H9 (cell line): ENCODE data around the gene HEXIM1. TPM values are rescaled to one million over a fixed set of nuclear protein-coding genes. Genes with fewer than 3 reads are reported as not detected.

Source experiments
- DNase-seq: peaks from one replicate; pipeline ENCODE4 v3.0.0-alpha.2; 2017
- H2AFZ ChIP-seq: one replicate; pipeline ENCODE4 v1.6.1; 2013; ENCODE audit warnings: mild to moderate bottlenecking, low read length, control low read depth, moderate library complexity
- H2AK5ac ChIP-seq: 2 replicates; pipeline ENCODE4 v1.6.1; 2013; ENCODE audit warnings: low read length, control low read depth, mixed read lengths; ENCODE audit not compliant: insufficient read length
- H2BK120ac ChIP-seq: one replicate; pipeline ENCODE4 v1.6.1; 2013; ENCODE audit warnings: low read depth, mild to moderate bottlenecking, low read length, control low read depth, inconsistent platforms; ENCODE audit not compliant: poor library complexity, severe bottlenecking
- H2BK12ac ChIP-seq: 2 replicates; pipeline ENCODE4 v1.6.1; 2013; ENCODE audit warnings: low read length, control low read depth, mixed read lengths, low read depth; ENCODE audit not compliant: insufficient read length
- H2BK15ac ChIP-seq: 2 replicates; pipeline ENCODE4 v1.6.1; 2013; ENCODE audit warnings: low read depth, low read length, control low read depth
- H2BK20ac ChIP-seq: one replicate; pipeline ENCODE4 v1.6.1; 2013; ENCODE audit warnings: low read depth, mild to moderate bottlenecking, low read length, control low read depth, inconsistent platforms; ENCODE audit not compliant: poor library complexity, severe bottlenecking
- H2BK5ac ChIP-seq: 2 replicates; pipeline ENCODE4 v1.6.1; 2013; ENCODE audit warnings: low read length, control low read depth, mixed read lengths; ENCODE audit not compliant: insufficient read length
- H3K14ac ChIP-seq: 2 replicates; pipeline ENCODE4 v1.6.1; 2013; ENCODE audit warnings: low read length, control low read depth; ENCODE audit not compliant: insufficient read depth
- H3K18ac ChIP-seq: 2 replicates; pipeline ENCODE4 v1.6.1; 2013; ENCODE audit warnings: low read depth, mild to moderate bottlenecking, mixed read lengths, low read length, control low read depth; ENCODE audit not compliant: insufficient read length
- H3K23ac ChIP-seq: 2 replicates; pipeline ENCODE4 v1.6.1; 2013; ENCODE audit warnings: low read length, control low read depth, mixed read lengths, low read depth; ENCODE audit not compliant: insufficient read length
- H3K23me2 ChIP-seq: 2 replicates; pipeline ENCODE4 v1.6.1; 2013; ENCODE audit warnings: low read depth, mild to moderate bottlenecking, mixed read lengths, low read length, control low read depth; ENCODE audit not compliant: insufficient read length, poor library complexity, severe bottlenecking
- H3K27ac ChIP-seq: 2 replicates; pipeline ENCODE4 v1.5.1; 2013; ENCODE audit warnings: low read length, control low read depth, mixed read lengths, low read depth; ENCODE audit not compliant: insufficient read length
- H3K27me3 ChIP-seq: 2 replicates; pipeline ENCODE4 v1.6.1; 2013; ENCODE audit warnings: low read length, control low read depth, inconsistent platforms; ENCODE audit not compliant: insufficient read depth
- H3K4ac ChIP-seq: 2 replicates; pipeline ENCODE4 v1.6.1; 2013; ENCODE audit warnings: low read depth, mild to moderate bottlenecking, control low read depth, inconsistent platforms, low read length, moderate library complexity
- H3K4me1 ChIP-seq: 2 replicates; pipeline ENCODE4 v1.6.1; 2013; ENCODE audit warnings: low read length, control low read depth, inconsistent platforms; ENCODE audit not compliant: insufficient read depth
- H3K4me2 ChIP-seq: 2 replicates; pipeline ENCODE4 v1.6.1; 2013; ENCODE audit warnings: low read length, control low read depth, mixed read lengths; ENCODE audit not compliant: insufficient read length, insufficient read depth
- H3K56ac ChIP-seq: 2 replicates; pipeline ENCODE4 v1.6.1; 2013; ENCODE audit warnings: low read depth, mild to moderate bottlenecking, mixed read lengths, low read length, control low read depth; ENCODE audit not compliant: insufficient read length
- H3K79me1 ChIP-seq: 2 replicates; pipeline ENCODE4 v1.6.1; 2013; ENCODE audit warnings: low read depth, mild to moderate bottlenecking, moderate library complexity, low read length, control low read depth, inconsistent platforms; ENCODE audit not compliant: insufficient read depth, poor library complexity, severe bottlenecking
- H3K79me2 ChIP-seq: 2 replicates; pipeline ENCODE4 v1.6.1; 2013; ENCODE audit warnings: low read length, control low read depth, inconsistent platforms; ENCODE audit not compliant: insufficient read depth
- H3K9ac ChIP-seq: 2 replicates; pipeline ENCODE4 v1.6.1; 2013; ENCODE audit warnings: low read length, control low read depth, mixed read lengths; ENCODE audit not compliant: insufficient read length; ENCODE audit errors: extremely low read depth
- H3K9me3 ChIP-seq: one replicate; pipeline ENCODE4 v1.6.1; 2013; ENCODE audit warnings: low read depth, low read length, inconsistent platforms; ENCODE audit not compliant: control insufficient read depth
- H3T11ph ChIP-seq: one replicate; pipeline ENCODE4 v1.6.1; 2013; ENCODE audit warnings: mild to moderate bottlenecking, low read length, control low read depth, inconsistent platforms
- H4K20me1 ChIP-seq: one replicate; pipeline ENCODE4 v1.6.1; 2013; ENCODE audit not compliant: control insufficient read depth, insufficient read length, insufficient read depth
- H4K5ac ChIP-seq: 2 replicates; pipeline ENCODE4 v1.6.1; 2013; ENCODE audit warnings: low read depth, mild to moderate bottlenecking, mixed read lengths, low read length, control low read depth; ENCODE audit not compliant: insufficient read length
- H4K8ac ChIP-seq: replicated peaks from 2 replicates; pipeline ENCODE4 v1.6.1; 2013; ENCODE audit warnings: low read length, control low read depth, mixed read lengths, low read depth; ENCODE audit not compliant: insufficient read length
- H4K91ac ChIP-seq: 2 replicates; pipeline ENCODE4 v1.6.1; 2013; ENCODE audit warnings: low read depth, mild to moderate bottlenecking, moderate library complexity, mixed read lengths, low read length, control low read depth; ENCODE audit not compliant: insufficient read length
- H3K27ac Mint-ChIP-seq, 3 experiments: 2 replicates in 2 of 3; 3 replicates in 1 of 3; pipeline ENCODE4 v1.8.0; 2020 to 2021; ENCODE audit warnings: mixed read lengths in 3 of 3, mild to moderate bottlenecking in 1 of 3, moderate library complexity in 1 of 3
- H3K27me3 Mint-ChIP-seq: 2 replicates; pipeline ENCODE4 v1.8.0; 2021; ENCODE audit warnings: low read depth, mild to moderate bottlenecking, moderate library complexity, mixed read lengths
- H3K36me3 Mint-ChIP-seq, 3 experiments: 2 replicates in 2 of 3; 3 replicates in 1 of 3; pipeline ENCODE4 v1.8.0; 2020 to 2021; ENCODE audit warnings: low read depth in 3 of 3, mixed read lengths in 3 of 3; ENCODE audit not compliant: insufficient read depth in 1 of 3
- H3K4me1 Mint-ChIP-seq, 2 experiments: 2 replicates each; pipeline ENCODE4 v1.8.0; 2020; ENCODE audit warnings: mixed read lengths in 2 of 2
- H3K4me3 Mint-ChIP-seq, 2 experiments: 2 replicates in 1 of 2; 3 replicates in 1 of 2; pipeline ENCODE4 v1.8.0; 2020 to 2021; ENCODE audit warnings: mild to moderate bottlenecking in 2 of 2, mixed read lengths in 2 of 2, moderate library complexity in 1 of 2
- H3K9me3 Mint-ChIP-seq, 2 experiments: 2 replicates in 1 of 2; 3 replicates in 1 of 2; pipeline ENCODE4 v1.8.0; 2020; ENCODE audit warnings: mild to moderate bottlenecking in 2 of 2, mixed read lengths in 2 of 2, moderate library complexity in 1 of 2
- CTCF ChIP-seq: fragments of 200-600 bp; sonication (generic); conservative IDR thresholded peaks from 3 replicates; pipeline ENCODE4 v1.8.0; 2021; ENCODE audit warnings: antibody characterized with exemption, mild to moderate bottlenecking
- WGBS: extraction: QIAGEN DNeasy Blood & Tissue Kit; methylation state at CpG from one replicate; pipeline ENCODE4 v1.1.7; 2013; ENCODE audit warnings: missing lambda C conversion rate, low lambda C conversion rate, mixed read lengths; ENCODE audit not compliant: insufficient read length; ENCODE audit errors: extremely low coverage; 5-methylcytosine and 5-hydroxymethylcytosine counted together
- total RNA-seq: library from RNA; stranded (reverse); gene quantifications from 2 replicates; pipeline ENCODE4 v1.2.1, GENCODE V29; 2021

Gene HEXIM1
- total RNA-seq, 1 experiment from 2014 or later: 32.4 TPM

GRCh38 chr17:45128989-45129388 lies 19.3 kb upstream of the HEXIM1 start:
- peaks cover 0 to 3% of the 10 kb centered on the region in 2 experiments; a peak in 1 of 5 replicates for H3K9me3 Mint-ChIP-seq
- Histone ChIP-seq H3K23me2 (peaks cover 7% of the 10 kb centered on the region), H3K9me3 (no peaks in the 10 kb centered on the region), H3K23ac (no peak overlapping the region), H2AK5ac (no peak overlapping the region), H4K20me1 (no peaks in the 10 kb centered on the region), H3K27ac (no peak overlapping the region), H3K4me2 (no peak overlapping the region), H4K8ac (no peak overlapping the region), H2BK12ac (no peak overlapping the region), H3T11ph (no peak overlapping the region), H3K56ac (no peak overlapping the region), H3K18ac (no peak overlapping the region), H3K79me1 (no peaks in the 10 kb centered on the region), H2AFZ (no peak overlapping the region), H2BK5ac (no peak overlapping the region), H3K14ac (no peak overlapping the region), H3K79me2 (no peaks in the 10 kb centered on the region), H3K4ac (no peak overlapping the region), H2BK15ac (no peak overlapping the region), H3K4me1 (no peaks in the 10 kb centered on the region; the same call in 1 of the 2 replicates), H3K27me3 (no peaks in the 10 kb centered on the region), H2BK120ac (no peak overlapping the region), H4K91ac (no peak overlapping the region), H2BK20ac (no peak overlapping the region), H3K9ac (no peak overlapping the region), H4K5ac (no peak overlapping the region)
- no peak for DNase-seq
- no peaks in the 10 kb centered on the region; the same call in 1 of the 2 replicates for H3K27me3 Mint-ChIP-seq
- no peak overlapping the region for H3K4me3 Mint-ChIP-seq
- TF ChIP-seq CTCF: no peak
- no CpG with 5 or more reads among the region's 2 CpGs for WGBS
- H3K36me3 Mint-ChIP-seq: no peaks in the 10 kb centered on the region; a peak in 1 of 7 replicates
- H3K27ac Mint-ChIP-seq: no peak overlapping the region
- peaks cover 32 to 37% of the 10 kb centered on the region in 2 experiments for H3K4me1 Mint-ChIP-seq
